GM12878 (cell line): ENCODE results near the gene SLC25A47. TPM values are rescaled to one million over a fixed set of nuclear protein-coding genes. Genes with fewer than 3 reads are reported as not detected.

Experiments
- ATAC-seq: fragments of 200-7000 bp; cut with Tn5 transposase; 3 replicates; pipeline ENCODE4 v1.9.1; 2020; ENCODE audit warnings: mild to moderate bottlenecking, moderate library complexity
- BruUV-seq: library from RNA; stranded (reverse); fragments of 400-500 nt; replicated peaks from 2 replicates; lab custom pipeline; 2021; lab: Mats Ljungman, UMichigan
- CTCF ChIA-PET: fragments of 300-600 bp; sonication (Branson Sonifier 250); formaldehyde crosslinking; extraction: SDS; loops from one replicate; lab custom pipeline; 2021; ENCODE audit warnings: inconsistent platforms; lab: Yijun Ruan, JAX
- POLR2A ChIA-PET: fragments of 350-600 bp; formaldehyde crosslinking; extraction: SDS; loops from one replicate; lab custom pipeline; 2021; ENCODE audit warnings: inconsistent platforms; lab: Charles Lee
- RAD21 ChIA-PET: fragments of 300-600 bp; sonication (Branson Sonifier 250); formaldehyde crosslinking; loops from one replicate; lab custom pipeline; 2023; ENCODE audit warnings: antibody characterized with exemption; ENCODE audit not compliant: unreplicated experiment; lab: Charles Lee
- SMC1A ChIA-PET: fragments of 300-600 bp; sonication (Branson Sonifier 250); formaldehyde crosslinking; loops from one replicate; lab custom pipeline; 2023; ENCODE audit not compliant: unreplicated experiment, uncharacterized antibody; lab: Charles Lee
- DNase-seq: peaks from one replicate; pipeline ENCODE4 v3.0.0-alpha.2; 2011; ENCODE audit warnings: low read depth, low spot score
- FAIRE-seq: peaks from 3 replicates; lab custom pipeline; 2011; peaks lifted over from hg19 to GRCh38; lab: Jason Lieb, UNC
- H2AFZ ChIP-seq: 2 replicates; pipeline ENCODE4 v1.6.0; 2011; ENCODE audit warnings: low read depth, low read length, control low read depth; ENCODE audit not compliant: control insufficient read depth
- H3K27ac ChIP-seq: 2 replicates; pipeline ENCODE4 v1.5.1; 2011; ENCODE audit warnings: control low read depth; ENCODE audit not compliant: control insufficient read depth, insufficient read depth
- H3K27me3 ChIP-seq, 2 experiments: replicated peaks in 1 of 2; 2 replicates each; pipeline versions ENCODE4 v1.6.0 to v1.6.1; 2011; ENCODE audit warnings: low read length in 1 of 2; ENCODE audit not compliant: control insufficient read depth in 2 of 2, insufficient read depth in 2 of 2
- H3K36me3 ChIP-seq, 2 experiments: 2 replicates each; pipeline ENCODE4 v1.5.1; 2011; ENCODE audit warnings: low read length in 1 of 2; ENCODE audit not compliant: control insufficient read depth in 2 of 2, insufficient read depth in 2 of 2
- H3K4me1 ChIP-seq: 2 replicates; pipeline ENCODE4 v1.6.1; 2011; ENCODE audit warnings: mild to moderate bottlenecking, low read length, moderate library complexity, mixed read lengths; ENCODE audit not compliant: control insufficient read depth, insufficient read depth
- H3K4me2 ChIP-seq: 2 replicates; pipeline ENCODE4 v1.6.0; 2011; ENCODE audit warnings: control low read depth; ENCODE audit not compliant: control insufficient read depth, insufficient read depth
- H3K4me3 ChIP-seq: fragments of 200-600 bp; sonication (generic); 2 replicates; pipeline ENCODE4 v1.5.1; 2016
- H3K79me2 ChIP-seq: 2 replicates; pipeline ENCODE4 v1.6.0; 2011; ENCODE audit warnings: low read length; ENCODE audit not compliant: control insufficient read depth, insufficient read depth
- H3K9ac ChIP-seq: 2 replicates; pipeline ENCODE4 v1.8.0; 2011; ENCODE audit warnings: low read length, control low read depth, mixed read lengths; ENCODE audit not compliant: control insufficient read depth, insufficient read depth
- H3K9me3 ChIP-seq: replicated peaks from 3 replicates; pipeline ENCODE4 v1.5.1; 2011; ENCODE audit warnings: mild to moderate bottlenecking, low read length; ENCODE audit not compliant: control insufficient read depth, insufficient read depth
- H4K20me1 ChIP-seq: 2 replicates; pipeline ENCODE4 v1.6.0; 2011; ENCODE audit not compliant: control insufficient read depth, insufficient read depth
- BHLHE40 ChIP-seq, 2 experiments: fragments of 450-650 bp in 1 of 2; IDR thresholded peaks; 2 replicates each; pipeline ENCODE4 v1.6.1; 2011 to 2017; ENCODE audit warnings: low read depth in 2 of 2, borderline replicate concordance in 1 of 2, improper control_type of control experiment in 1 of 2, low read length in 1 of 2, mild to moderate bottlenecking in 1 of 2
- EZH2 ChIP-seq: IDR thresholded peaks from 2 replicates; pipeline ENCODE4 v1.6.1; 2012; ENCODE audit warnings: low read depth, mild to moderate bottlenecking, control low read depth, inconsistent platforms, low read length, borderline replicate concordance; ENCODE audit not compliant: control insufficient read depth
- HCFC1 ChIP-seq: fragments of 150-350 bp; IDR thresholded peaks from 2 replicates; pipeline ENCODE4 v1.6.1; 2014; ENCODE audit warnings: low read length
- LARP7 ChIP-seq: fragments of 450-650 bp; IDR thresholded peaks from 2 replicates; pipeline ENCODE4 v1.6.1; 2017; ENCODE audit warnings: mild to moderate bottlenecking
- MTA3 ChIP-seq: IDR thresholded peaks from 2 replicates; pipeline ENCODE4 v1.6.1; 2012; ENCODE audit warnings: low read length, inconsistent platforms, borderline replicate concordance
- NRF1 ChIP-seq: conservative IDR thresholded peaks from 2 replicates; pipeline ENCODE4 v1.6.1; 2011; ENCODE audit warnings: mild to moderate bottlenecking, low read depth, low read length, improper control_type of control experiment
- ZNF274 ChIP-seq: IDR thresholded peaks from one replicate; pipeline ENCODE4 v1.8.0; 2011; ENCODE audit not compliant: insufficient read length, insufficient read depth
- WGBS: methylation state at CpG from one replicate; pipeline ENCODE4 v1.1.6; 2016; ENCODE audit warnings: low lambda C conversion rate; ENCODE audit not compliant: insufficient replicate concordance, insufficient coverage; ENCODE audit errors: missing lambda C conversion rate; 5-methylcytosine and 5-hydroxymethylcytosine counted together
- in situ Hi-C: fragments of 300-500 bp; cut with MboI; formaldehyde crosslinking; loops from 9 replicates; pipeline ENCODE4 v1.14.3; 2018; ENCODE audit warnings: mixed read lengths
- intact Hi-C: fragments of 100-400 bp; cut with micrococcal nuclease; formaldehyde crosslinking; loops from one replicate; pipeline ENCODE4 v1.14.2; 2022; ENCODE audit not compliant: unreplicated experiment
- polyA plus RNA-seq, 11 experiments: library from polyadenylated mRNA; depleted of rRNA in 4 of 11; unstranded in 6 of 11; stranded (reverse) in 5 of 11; fragments of >200 nt; fragmentation: Nextera tagmentation in 4 of 11; fragmentation: Illumina TruSeq in 1 of 11; extraction: Ambion mirVana in 4 of 11; extraction: Trizol in 1 of 11; gene quantifications; 1 replicate in 1 of 11; 2 replicates in 10 of 11; pipeline versions ENCODE4 v1.2.1 to v1.2.3, GENCODE V29; 2011 to 2016; ENCODE audit warnings: inconsistent platforms in 2 of 11, missing spikeins in 2 of 11, low read depth in 1 of 11
- total RNA-seq, 4 experiments: library from RNA; depleted of rRNA in 3 of 4; stranded (reverse); fragments of >200 nt in 3 of 4; fragmentation: Illumina TruSeq in 1 of 4; extraction: Trizol in 1 of 4; gene quantifications; 2 replicates each; pipeline versions ENCODE4 v1.2.1 to v1.2.3, GENCODE V29; 2013 to 2021
- TF ChIP-seq, protein P1 (sequence below), 3 experiments: IDR thresholded peaks in 2 of 3; conservative IDR thresholded peaks in 1 of 3; 2 replicates each; pipeline ENCODE4 v1.5.1; 2011; ENCODE audit warnings: low read depth in 3 of 3, low read length in 3 of 3, mild to moderate bottlenecking in 3 of 3, control low read depth in 2 of 3, moderate library complexity in 2 of 3, inconsistent platforms in 1 of 3, mixed read lengths in 1 of 3; ENCODE audit not compliant: control insufficient read depth in 2 of 3, insufficient read depth in 1 of 3; ENCODE audit errors: extremely low read depth in 1 of 3
- TF ChIP-seq, protein P2 (sequence below): IDR thresholded peaks from 2 replicates; pipeline ENCODE4 v1.6.1; 2011; ENCODE audit warnings: borderline replicate concordance, low read depth, mild to moderate bottlenecking, moderate library complexity, mixed read lengths, low read length; ENCODE audit not compliant: insufficient read depth; ENCODE audit errors: extremely low read length
- TF ChIP-seq, protein P3 (sequence below): fragments of 450-650 bp; formaldehyde crosslinking; IDR thresholded peaks from 2 replicates; pipeline ENCODE4 v1.5.0; 2022; ENCODE audit warnings: mild to moderate bottlenecking, missing genetic modification characterization

SLC25A47 gene
- total and polyA plus RNA-seq, 10 of the 15 experiments (the other 5 are each of a cell fraction or from before 2014, with no cell fraction given) = 0.14 TPM; not detected in 9

DNA sequence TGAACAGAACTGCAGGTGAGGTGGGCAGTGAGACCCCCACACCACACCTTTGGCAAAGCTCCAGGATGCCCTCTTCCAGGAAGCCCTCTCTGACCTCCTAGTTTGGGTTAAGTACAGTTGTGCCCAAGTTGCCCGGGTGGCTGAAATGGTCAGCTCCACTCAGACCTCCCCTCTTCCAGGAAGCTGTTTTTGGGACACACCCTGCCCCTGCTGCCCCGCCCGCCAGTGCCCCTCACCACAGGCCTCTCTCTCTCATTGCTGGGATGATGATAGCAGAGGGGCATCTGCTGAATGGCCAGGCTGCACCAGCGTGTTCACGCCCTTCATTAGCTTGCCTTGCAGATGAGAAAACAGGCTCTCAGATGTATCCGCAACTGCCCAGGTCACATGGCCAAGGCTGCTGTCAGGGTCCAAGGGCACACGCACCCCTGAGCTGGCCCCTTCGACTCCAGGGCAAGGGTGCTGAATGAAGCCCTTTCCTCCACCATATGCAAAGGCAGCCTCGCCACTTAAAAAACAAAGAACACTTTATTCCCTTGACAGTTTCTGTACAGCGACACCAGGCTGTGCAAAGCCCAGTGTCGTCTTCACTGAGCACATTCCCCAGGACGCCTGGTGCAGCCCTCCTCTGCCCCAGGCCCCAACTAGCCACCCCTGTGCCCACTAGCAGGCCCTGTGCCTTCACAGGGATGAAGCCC lies 32.4 kb upstream of the SLC25A47 start (continued):
- TF ChIP-seq BHLHE40 (IDR thresholded peaks at IDR 0.05; ENCODE audit: borderline replicate concordance in 1 of 2, low read depth in 2 of 2, low read length in 1 of 2) = no peak
- TF ChIP-seq MTA3 = no peak
- no peak for TF ChIP-seq HCFC1
- TF ChIP-seq NRF1 = no peak
- TF ChIP-seq, protein P1, sequence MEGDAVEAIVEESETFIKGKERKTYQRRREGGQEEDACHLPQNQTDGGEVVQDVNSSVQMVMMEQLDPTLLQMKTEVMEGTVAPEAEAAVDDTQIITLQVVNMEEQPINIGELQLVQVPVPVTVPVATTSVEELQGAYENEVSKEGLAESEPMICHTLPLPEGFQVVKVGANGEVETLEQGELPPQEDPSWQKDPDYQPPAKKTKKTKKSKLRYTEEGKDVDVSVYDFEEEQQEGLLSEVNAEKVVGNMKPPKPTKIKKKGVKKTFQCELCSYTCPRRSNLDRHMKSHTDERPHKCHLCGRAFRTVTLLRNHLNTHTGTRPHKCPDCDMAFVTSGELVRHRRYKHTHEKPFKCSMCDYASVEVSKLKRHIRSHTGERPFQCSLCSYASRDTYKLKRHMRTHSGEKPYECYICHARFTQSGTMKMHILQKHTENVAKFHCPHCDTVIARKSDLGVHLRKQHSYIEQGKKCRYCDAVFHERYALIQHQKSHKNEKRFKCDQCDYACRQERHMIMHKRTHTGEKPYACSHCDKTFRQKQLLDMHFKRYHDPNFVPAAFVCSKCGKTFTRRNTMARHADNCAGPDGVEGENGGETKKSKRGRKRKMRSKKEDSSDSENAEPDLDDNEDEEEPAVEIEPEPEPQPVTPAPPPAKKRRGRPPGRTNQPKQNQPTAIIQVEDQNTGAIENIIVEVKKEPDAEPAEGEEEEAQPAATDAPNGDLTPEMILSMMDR (IDR thresholded peaks at IDR 0.05 in 2 of 3, conservative IDR thresholded peaks at IDR 0.05 in 1 of 3; ENCODE audit: control insufficient read depth in 2 of 3, extremely low read depth in 1 of 3, insufficient read depth in 1 of 3, low read depth in 3 of 3, low read length in 3 of 3) = no peak
- TF ChIP-seq, protein P2, sequence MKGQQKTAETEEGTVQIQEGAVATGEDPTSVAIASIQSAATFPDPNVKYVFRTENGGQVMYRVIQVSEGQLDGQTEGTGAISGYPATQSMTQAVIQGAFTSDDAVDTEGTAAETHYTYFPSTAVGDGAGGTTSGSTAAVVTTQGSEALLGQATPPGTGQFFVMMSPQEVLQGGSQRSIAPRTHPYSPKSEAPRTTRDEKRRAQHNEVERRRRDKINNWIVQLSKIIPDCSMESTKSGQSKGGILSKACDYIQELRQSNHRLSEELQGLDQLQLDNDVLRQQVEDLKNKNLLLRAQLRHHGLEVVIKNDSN = no peak

DNA sequence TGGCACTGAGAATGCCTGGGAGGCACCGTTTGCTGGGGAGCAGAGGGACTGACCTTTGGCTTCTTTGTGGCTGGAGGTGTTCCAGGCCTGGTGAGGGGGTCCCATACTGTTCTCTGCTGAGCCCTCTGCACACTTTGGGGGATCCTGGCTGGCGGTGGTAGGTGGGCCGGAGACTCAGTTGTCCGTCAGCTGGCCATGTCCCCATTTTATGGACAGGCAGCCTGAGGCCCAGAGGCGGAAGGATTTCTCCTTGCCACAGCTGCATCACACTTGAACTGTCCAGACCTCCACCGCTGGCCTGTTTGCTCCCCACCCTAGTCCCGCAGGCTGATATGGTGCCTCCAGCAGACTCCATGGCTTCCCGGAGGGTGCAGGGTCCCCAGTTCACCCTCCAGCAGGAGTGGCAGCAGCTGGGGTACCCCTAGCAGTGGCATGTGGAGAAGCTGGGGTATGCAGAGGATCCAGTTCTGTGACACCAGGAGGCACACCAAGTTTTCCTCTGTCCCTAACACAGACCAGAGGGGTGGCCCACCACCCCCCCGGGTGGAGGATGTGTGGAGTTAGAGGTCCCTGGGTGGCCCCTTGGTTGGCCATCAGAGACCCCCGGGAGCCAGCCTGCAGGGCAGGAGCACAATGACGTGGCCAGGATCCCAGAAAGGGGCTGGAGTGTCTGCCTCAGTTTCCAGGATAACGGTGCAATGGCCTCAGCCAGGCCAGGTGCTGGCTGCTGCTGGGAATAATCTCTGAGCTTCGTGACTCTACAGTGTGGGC lies 31.6 kb upstream of the SLC25A47 start:
- Histone ChIP-seq H3K36me3 (no peaks in the 10 kb centered on the region), H3K79me2 (no peaks in the 10 kb centered on the region), H2AFZ (no peak overlapping the region), H3K27ac (no peak overlapping the region), H3K27me3 (no peaks in the 10 kb centered on the region), H4K20me1 (no peaks in the 10 kb centered on the region), H3K9ac (no peak overlapping the region), H3K9me3 (no peaks in the 10 kb centered on the region), H3K4me2 (no peak overlapping the region), H3K4me3 (no peak overlapping the region), H3K4me1 (no peaks in the 10 kb centered on the region)
- WGBS = 83% methylated on average over 13 of the region's 13 CpGs
- FAIRE-seq = no peak
- SMC1A ChIA-PET = interaction anchor here (1.8 kb wide), 1 partner anchor 11 kb away, joined by 9 read pairs; no protein-coding TSS in a partner anchor
- ATAC-seq = no peak
- in situ Hi-C loops (no loop called here), intact Hi-C loops (no loop called here)
- POLR2A ChIA-PET = no interaction called here
- TF ChIP-seq ZNF274 (no peak), EZH2 (no peak), LARP7 (no peak)
- TF ChIP-seq, protein P3, sequence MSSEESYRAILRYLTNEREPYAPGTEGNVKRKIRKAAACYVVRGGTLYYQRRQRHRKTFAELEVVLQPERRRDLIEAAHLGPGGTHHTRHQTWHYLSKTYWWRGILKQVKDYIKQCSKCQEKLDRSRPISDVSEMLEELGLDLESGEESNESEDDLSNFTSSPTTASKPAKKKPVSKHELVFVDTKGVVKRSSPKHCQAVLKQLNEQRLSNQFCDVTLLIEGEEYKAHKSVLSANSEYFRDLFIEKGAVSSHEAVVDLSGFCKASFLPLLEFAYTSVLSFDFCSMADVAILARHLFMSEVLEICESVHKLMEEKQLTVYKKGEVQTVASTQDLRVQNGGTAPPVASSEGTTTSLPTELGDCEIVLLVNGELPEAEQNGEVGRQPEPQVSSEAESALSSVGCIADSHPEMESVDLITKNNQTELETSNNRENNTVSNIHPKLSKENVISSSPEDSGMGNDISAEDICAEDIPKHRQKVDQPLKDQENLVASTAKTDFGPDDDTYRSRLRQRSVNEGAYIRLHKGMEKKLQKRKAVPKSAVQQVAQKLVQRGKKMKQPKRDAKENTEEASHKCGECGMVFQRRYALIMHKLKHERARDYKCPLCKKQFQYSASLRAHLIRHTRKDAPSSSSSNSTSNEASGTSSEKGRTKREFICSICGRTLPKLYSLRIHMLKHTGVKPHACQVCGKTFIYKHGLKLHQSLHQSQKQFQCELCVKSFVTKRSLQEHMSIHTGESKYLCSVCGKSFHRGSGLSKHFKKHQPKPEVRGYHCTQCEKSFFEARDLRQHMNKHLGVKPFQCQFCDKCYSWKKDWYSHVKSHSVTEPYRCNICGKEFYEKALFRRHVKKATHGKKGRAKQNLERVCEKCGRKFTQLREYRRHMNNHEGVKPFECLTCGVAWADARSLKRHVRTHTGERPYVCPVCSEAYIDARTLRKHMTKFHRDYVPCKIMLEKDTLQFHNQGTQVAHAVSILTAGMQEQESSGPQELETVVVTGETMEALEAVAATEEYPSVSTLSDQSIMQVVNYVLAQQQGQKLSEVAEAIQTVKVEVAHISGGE = no peak
- BruUV-seq = no TSS peak
- RAD21 ChIA-PET = no interaction called here
- CTCF ChIA-PET = interaction anchor here (2.4 kb wide), 1 partner anchor 86 kb away, joined by 12 read pairs; no protein-coding TSS in a partner anchor
- DNase-seq = no peak
